HG02678 (cell line): ENCODE data around the gene OR3A2.
"Not testable (repeated sequence)": the region's sequence is repeated elsewhere in the genome, so short reads cannot be mapped to it uniquely, and the experiment has no call there.

Experiments
- ATAC-seq: cut with Tn5 transposase; IDR thresholded peaks from one replicate; pipeline ENCODE4 v1.9.1; 2021; ENCODE audit warnings: mild to moderate bottlenecking, moderate library complexity; ENCODE audit not compliant: unreplicated experiment

OR3A2 gene

GRCh38 chr17:3295632-3296031 is 90.5 kb downstream of the OR3A2 start:
- no peak for ATAC-seq

GRCh38 chr17:3293548-3293947 is 92.6 kb downstream of the OR3A2 start:
- not testable (repeated sequence) for ATAC-seq

- ATAC-seq = no peak
These were observed 103.2 kb downstream of the OR3A2 start for GRCh38 chr17:3282901-3283300.

GRCh38 chr17:3276126-3276525 is 110.0 kb downstream of the OR3A2 start:
- no peak for ATAC-seq

- ATAC-seq = no peak
These were observed 114.8 kb downstream of the OR3A2 start for GRCh38 chr17:3271072-3271848.

GRCh38 chr17:3260600-3260999 is 125.5 kb downstream of the OR3A2 start:
- ATAC-seq = no peak

GRCh38 chr17:3260163-3260562 is 125.9 kb downstream of the OR3A2 start:
- ATAC-seq = no peak

- ATAC-seq = no peak
These were observed 129.5 kb downstream of the OR3A2 start for GRCh38 chr17:3256575-3256974.

- ATAC-seq = not testable (repeated sequence)
These were observed 137.1 kb downstream of the OR3A2 start for GRCh38 chr17:3249013-3249412.

- not testable (repeated sequence) for ATAC-seq
These were observed 141.3 kb downstream of the OR3A2 start for GRCh38 chr17:3244841-3245240.

- ATAC-seq = not testable (repeated sequence)
These were observed 145.1 kb downstream of the OR3A2 start for GRCh38 chr17:3241044-3241443.

GRCh38 chr17:3238685-3239084 is 147.4 kb downstream of the OR3A2 start:
- not testable (repeated sequence) for ATAC-seq

- ATAC-seq = not testable (repeated sequence)
These were observed 153.8 kb downstream of the OR3A2 start for GRCh38 chr17:3232300-3232699.
